Vagina (tissue), 2 donors: ENCODE data around the gene PMIS2.

Source experiments
- POLR2A ChIP-seq, 2 donors: fragments of 450-650 bp; IDR thresholded peaks; one replicate each; pipeline ENCODE4 v1.6.1; 2017; ENCODE audit warnings: antibody characterized with exemption in 2 of 2, mild to moderate bottlenecking in 2 of 2, moderate library complexity in 2 of 2
- POLR2AphosphoS5 ChIP-seq, 2 donors: sonication (generic); formaldehyde crosslinking; IDR thresholded peaks; one replicate each; pipeline ENCODE4 v1.9.0; 2017; ENCODE audit warnings: antibody characterized with exemption in 2 of 2, mild to moderate bottlenecking in 2 of 2, low read depth in 1 of 2; ENCODE audit not compliant: insufficient read depth in 1 of 2
- TF ChIP-seq, protein P1 (sequence below), 3 experiments: fragments of 450-650 bp in 2 of 3; fragments of 200-600 bp in 1 of 3; sonication (generic) in 1 of 3; IDR thresholded peaks; one replicate each; pipeline ENCODE4 v1.5.1; 2017 to 2019; ENCODE audit warnings: antibody characterized with exemption in 3 of 3, mild to moderate bottlenecking in 2 of 3, moderate library complexity in 2 of 3

DNA sequence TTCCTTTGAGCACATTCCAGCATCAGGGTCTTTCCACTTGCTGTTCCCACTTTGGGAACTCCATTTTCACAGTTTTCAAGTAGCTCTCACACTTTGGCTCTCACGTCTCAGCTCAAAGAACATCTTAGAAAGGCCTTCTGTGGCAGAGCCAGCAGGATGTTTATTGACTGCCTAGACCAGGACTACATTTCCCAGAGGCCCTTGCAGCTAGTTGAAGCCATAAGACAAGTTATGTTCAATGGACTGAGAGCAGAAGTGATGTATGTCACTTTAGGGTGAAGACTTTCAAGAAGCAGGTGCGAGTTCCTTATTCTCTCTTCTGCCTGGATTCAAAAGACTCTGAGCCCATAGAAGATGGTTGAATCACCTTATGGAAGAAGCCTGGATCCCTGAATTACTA lies 22.3 kb downstream of the PMIS2 start:
- TF ChIP-seq, protein P1, sequence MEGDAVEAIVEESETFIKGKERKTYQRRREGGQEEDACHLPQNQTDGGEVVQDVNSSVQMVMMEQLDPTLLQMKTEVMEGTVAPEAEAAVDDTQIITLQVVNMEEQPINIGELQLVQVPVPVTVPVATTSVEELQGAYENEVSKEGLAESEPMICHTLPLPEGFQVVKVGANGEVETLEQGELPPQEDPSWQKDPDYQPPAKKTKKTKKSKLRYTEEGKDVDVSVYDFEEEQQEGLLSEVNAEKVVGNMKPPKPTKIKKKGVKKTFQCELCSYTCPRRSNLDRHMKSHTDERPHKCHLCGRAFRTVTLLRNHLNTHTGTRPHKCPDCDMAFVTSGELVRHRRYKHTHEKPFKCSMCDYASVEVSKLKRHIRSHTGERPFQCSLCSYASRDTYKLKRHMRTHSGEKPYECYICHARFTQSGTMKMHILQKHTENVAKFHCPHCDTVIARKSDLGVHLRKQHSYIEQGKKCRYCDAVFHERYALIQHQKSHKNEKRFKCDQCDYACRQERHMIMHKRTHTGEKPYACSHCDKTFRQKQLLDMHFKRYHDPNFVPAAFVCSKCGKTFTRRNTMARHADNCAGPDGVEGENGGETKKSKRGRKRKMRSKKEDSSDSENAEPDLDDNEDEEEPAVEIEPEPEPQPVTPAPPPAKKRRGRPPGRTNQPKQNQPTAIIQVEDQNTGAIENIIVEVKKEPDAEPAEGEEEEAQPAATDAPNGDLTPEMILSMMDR (IDR thresholded peaks at IDR 0.05) = no peak
- TF ChIP-seq POLR2A (IDR thresholded peaks at IDR 0.05) (no peak), POLR2AphosphoS5 (IDR thresholded peaks at IDR 0.05; ENCODE audit: insufficient read depth in 1 of 2, low read depth in 1 of 2) (no peak)
